COR-L47 (cell line): ENCODE results near the gene TXNDC11.

Source experiments
- DNase-seq: peaks from one replicate; lab custom pipeline; 2025; lab: John Stamatoyannopoulos, UW

The TXNDC11 gene

GRCh38 chr16:11755022-11755760 lies 12.5 kb upstream of the TXNDC11 start:
- DNase-seq, result no peak

GRCh38 chr16:11752856-11753255 lies 10.2 kb upstream of the TXNDC11 start:
- no peak for DNase-seq

DNA sequence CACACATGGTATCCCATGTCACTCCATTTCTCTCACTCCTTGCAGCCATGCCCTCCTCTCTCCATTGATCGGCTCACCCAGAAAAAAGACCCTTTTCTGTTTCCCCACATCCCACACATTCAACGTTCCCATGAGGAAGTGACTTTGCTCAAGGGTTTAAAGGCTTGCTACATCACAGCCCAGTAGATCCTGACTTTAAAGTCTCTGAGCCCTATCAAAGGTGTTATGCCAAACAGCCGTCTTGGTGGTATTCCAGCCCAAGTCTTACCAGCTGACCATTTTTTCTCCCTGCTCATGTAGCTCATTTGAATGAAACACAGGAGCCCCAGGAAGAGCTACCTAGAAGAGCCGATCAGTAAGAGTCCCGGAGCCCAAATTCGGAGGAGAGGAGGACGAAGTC lies 7.4 kb upstream of the TXNDC11 start:
- DNase-seq, result no peak

GRCh38 chr16:11748404-11749254 lies 6.0 kb upstream of the TXNDC11 start:
- DNase-seq, result no peak

DNA sequence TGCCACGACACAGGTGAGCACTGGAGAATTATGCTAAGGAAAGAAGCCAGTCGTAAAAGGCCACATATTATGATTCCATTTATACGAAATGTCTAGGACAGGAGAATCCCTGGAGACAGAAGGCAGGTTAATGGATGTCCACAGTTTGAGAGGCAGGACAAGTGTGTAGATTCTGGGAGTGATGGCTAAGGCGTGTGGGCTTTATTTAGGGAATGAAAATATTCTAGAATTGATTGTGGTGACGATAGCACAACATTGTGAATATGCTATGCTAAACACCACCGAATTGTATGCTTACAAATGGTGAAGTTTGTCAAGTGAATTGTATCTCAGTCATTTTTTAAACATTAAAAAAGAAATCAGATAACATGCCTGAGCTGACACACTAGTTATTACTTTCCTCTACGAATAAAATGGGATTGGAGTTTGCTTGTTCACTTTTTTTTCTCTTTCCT lies 5.3 kb upstream of the TXNDC11 start:
- DNase-seq, result no peak

GRCh38 chr16:11744075-11744470 lies 1.4 kb upstream of the TXNDC11 start:
- DNase-seq, result no peak

- DNase-seq, result no peak
These were observed 834 bp upstream of the TXNDC11 start for GRCh38 chr16:11743308-11744074.

DNA sequence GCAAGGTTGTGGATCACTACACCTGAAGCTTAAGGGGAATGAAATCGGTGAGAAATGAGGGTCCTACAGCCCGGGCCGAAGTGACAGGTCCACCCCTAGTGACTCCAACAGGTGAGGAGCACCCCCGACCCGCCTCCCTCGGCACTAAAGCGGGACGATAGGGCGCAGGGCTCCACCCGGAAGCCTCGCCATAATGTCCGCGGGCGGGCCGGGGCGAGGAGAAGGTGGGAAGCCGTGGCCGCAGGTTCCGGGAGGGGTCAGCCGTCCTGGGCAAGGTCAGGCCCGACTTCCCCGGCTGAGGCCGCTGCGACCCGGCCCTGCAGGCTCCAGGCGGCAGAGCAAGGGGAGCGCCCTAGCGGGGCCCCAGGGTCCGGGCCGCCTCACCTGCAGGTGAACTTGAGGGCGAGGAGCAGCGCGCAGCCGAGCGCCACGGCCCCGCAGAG lies 543 bp downstream of the TXNDC11 start:
- DNase-seq, result no peak

GRCh38 chr16:11740567-11740966 lies 2.1 kb downstream of the TXNDC11 start:
- no peak for DNase-seq

DNA sequence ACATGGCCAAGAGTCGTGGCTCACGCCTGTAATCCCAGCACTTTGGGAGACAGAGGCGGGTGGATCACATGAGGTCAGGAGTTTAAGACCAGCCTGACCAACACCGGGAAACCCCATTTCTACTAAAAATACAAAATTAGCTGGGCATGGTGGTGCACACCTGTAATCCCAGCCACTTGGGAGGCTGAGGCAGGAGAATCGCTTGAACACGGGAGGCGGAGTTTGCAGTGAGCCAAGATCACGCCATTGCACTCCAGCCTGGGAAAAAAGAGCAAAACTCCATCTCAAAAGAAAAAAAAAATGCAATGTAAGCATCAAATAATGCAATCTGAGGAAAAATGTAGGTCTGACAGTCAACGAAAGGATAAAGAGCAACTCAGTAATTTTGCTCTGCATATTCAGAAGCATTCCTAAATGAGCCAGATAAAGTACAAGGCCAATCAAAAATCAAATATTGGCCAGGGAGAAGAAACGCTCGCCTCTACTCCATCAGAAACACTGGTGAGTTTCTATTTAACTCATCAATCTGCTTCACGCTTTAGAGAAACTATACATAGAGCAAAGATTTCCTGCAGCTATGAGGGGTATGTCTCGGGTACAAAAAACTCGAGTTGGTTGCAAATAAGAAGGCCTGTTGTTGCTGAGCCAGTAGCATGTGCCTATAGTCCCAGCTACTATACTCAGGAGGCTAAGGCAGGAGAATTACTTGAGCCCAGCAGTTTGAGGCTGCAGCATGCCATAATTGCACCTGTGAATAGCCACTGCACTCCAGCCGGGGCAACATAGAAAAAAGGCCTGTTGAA lies 3.7 kb downstream of the TXNDC11 start:
- DNase-seq, result no peak

DNA sequence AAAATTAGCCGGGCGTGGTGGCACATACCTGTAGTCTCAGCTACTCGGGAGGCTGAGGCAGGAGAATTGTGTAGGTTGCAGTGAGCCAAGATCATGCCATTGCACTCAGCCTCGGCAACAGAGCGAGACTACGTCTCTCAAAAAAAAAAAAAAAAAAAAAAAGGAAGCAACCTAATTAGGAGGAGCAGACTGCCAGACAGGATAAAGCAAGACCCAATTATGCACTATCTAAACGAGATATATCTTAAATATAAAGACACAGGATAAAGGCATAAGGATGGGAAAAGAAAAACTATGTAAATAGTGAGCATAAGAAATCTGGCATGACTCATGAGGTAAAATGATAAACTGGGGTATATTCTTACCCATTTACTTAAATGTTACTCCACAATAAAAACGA lies 4.9 kb downstream of the TXNDC11 start:
- DNase-seq, result no peak

GRCh38 chr16:11736903-11737302 lies 5.8 kb downstream of the TXNDC11 start:
- DNase-seq, result no peak

DNA sequence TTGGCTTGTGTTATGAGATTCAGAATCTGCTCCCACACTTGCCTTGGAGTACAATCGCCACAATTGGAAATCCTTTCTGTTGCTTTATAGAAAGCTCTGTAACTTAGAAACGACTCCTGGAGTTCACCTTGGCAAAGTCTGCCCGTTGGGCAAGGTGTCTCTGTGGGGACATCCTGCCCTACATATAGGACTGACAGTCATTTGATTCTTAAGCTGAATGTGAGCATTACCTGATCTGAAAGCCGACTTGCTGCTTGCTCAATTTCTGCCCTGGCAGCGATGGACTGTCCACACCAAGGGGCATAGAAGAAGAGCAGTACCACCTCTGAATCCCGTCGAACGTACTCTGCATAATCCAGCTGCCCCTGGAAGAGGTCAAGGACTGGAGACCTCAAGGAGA lies 6.9 kb downstream of the TXNDC11 start:
- no peak for DNase-seq

GRCh38 chr16:11734653-11735043 lies 8.0 kb downstream of the TXNDC11 start:
- no peak for DNase-seq

DNA sequence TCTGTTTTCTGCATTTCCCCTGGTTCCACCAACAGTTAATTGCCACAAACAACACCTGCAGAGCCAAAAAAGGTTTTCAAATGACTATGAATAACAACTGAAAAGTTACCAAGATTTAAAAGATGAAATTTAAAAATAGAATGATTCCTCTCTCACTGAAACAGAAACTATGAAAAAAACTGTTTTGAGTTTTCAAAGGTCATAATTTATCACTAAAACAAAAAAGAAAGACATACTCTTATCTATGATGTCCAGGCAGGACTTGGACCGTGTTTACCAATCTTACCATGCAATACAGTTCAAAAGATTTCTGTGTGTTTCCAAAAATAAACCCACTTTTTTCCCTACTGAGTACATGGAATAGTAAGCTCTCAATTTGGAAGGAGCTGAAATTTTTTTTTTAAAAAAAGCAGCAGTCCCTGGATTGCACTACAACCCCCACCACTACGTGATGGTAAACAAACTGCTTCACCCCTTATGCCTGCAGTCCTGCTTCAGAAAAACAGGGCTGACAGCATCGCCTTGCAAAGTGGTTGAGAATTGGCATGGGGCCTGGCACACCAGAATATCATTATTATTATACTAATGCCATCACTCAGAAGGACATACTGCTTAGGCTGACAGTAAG lies 8.5 kb downstream of the TXNDC11 start:
- no peak for DNase-seq

GRCh38 chr16:11731222-11731621 lies 11.4 kb downstream of the TXNDC11 start:
- DNase-seq, result no peak

- DNase-seq, result no peak
These were observed 12.9 kb downstream of the TXNDC11 start for GRCh38 chr16:11729787-11730186.

- no peak for DNase-seq
These were observed 14.7 kb downstream of the TXNDC11 start for GRCh38 chr16:11727796-11728543.

DNA sequence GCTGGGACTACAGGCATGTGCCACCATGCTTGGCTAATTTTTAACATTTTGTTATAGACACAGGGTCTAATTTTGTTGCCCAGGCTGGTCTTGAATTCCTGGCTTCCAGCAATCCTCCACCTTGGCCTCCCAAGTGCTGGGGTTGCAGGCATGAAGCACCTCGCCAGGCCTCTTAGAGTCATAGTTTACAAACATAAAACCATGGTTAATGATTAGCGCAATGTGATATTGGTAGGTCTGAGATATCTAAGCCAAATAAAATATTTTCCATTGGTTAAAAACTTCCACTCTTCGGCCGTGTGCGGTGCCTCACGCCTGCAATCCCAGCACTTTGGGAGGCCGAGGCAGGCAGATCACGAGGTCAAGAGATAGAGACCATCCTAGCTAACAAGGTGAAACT lies 16.6 kb downstream of the TXNDC11 start:
- no peak for DNase-seq

DNA sequence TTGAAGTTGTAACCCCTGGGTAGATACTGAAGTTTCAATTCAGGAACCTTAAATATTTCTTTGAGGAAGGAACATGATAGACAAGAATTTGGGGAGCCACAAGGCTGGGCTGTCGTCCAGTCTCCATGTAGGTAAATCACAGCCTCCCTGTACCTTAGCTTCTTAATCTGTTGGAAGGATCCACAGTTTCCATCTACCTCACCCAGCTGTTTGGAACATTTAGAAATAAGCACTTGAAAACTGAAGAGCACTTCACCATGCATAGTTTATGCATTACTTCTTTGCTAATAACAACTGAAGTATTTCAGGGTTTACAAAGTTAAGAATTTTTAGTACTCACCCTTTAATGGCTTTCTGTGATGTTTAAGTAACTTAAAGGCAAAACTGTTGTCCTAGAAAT lies 17.2 kb downstream of the TXNDC11 start:
- no peak for DNase-seq

- DNase-seq, result no peak
These were observed 20.2 kb downstream of the TXNDC11 start for GRCh38 chr16:11722468-11722808.
